Measurements from ENCODE around the gene TTC22. TPM values are rescaled to one million over a fixed set of nuclear protein-coding genes. Genes with fewer than 3 reads are reported as not detected.

Gene TTC22
- total and polyA plus RNA-seq, 2 donors: 1.0 to 2.1 TPM

- H3K27ac ChIP-seq (ENCODE audit: low read depth): no peak overlapping the region
- H3K36me3 ChIP-seq (ENCODE audit: insufficient read depth): no peaks in the 10 kb centered on the region
- 50% methylated on average over 5 of the region's 5 CpGs for WGBS
- DNase-seq (ENCODE audit: extremely low spot score): no peak
- no peaks in the 10 kb centered on the region for H3K4me1 ChIP-seq (ENCODE audit: insufficient read depth)
- no peak overlapping the region for H3K4me3 ChIP-seq (ENCODE audit: low read depth, low read length)
Measured at GRCh38 chr1:54818461-54819194, 17.5 kb upstream of the TTC22 start.

GRCh38 chr1:54816951-54817350 lies 15.8 kb upstream of the TTC22 start:
- H3K36me3 ChIP-seq (ENCODE audit: insufficient read depth): no peaks in the 10 kb centered on the region
- H3K4me1 ChIP-seq (ENCODE audit: insufficient read depth): no peaks in the 10 kb centered on the region
- H3K4me3 ChIP-seq (ENCODE audit: low read depth, low read length): no peak overlapping the region
- WGBS: 88% methylated on average over 13 of the region's 13 CpGs
- no peak overlapping the region for H3K27ac ChIP-seq (ENCODE audit: low read depth)
- no peak for DNase-seq (ENCODE audit: extremely low spot score)

- Histone ChIP-seq H3K4me3 (ENCODE audit: low read depth, low read length) (no peak overlapping the region), H3K27ac (ENCODE audit: low read depth) (no peak overlapping the region), H3K36me3 (ENCODE audit: insufficient read depth) (no peaks in the 10 kb centered on the region), H3K4me1 (ENCODE audit: insufficient read depth) (no peaks in the 10 kb centered on the region)
- DNase-seq (ENCODE audit: extremely low spot score): no peak
- 71% methylated on average over 6 of the region's 6 CpGs for WGBS
Measured at GRCh38 chr1:54816130-54816529, 15.0 kb upstream of the TTC22 start.

- no peak overlapping the region for H3K27ac ChIP-seq (ENCODE audit: low read depth)
- H3K36me3 ChIP-seq (ENCODE audit: insufficient read depth): no peaks in the 10 kb centered on the region
- H3K4me1 ChIP-seq (ENCODE audit: insufficient read depth): no peaks in the 10 kb centered on the region
- no peak overlapping the region for H3K4me3 ChIP-seq (ENCODE audit: low read depth, low read length)
- DNase-seq (ENCODE audit: extremely low spot score): no peak
- WGBS: 87% methylated on average over 7 of the region's 7 CpGs
Measured at GRCh38 chr1:54815086-54815876, 14.2 kb upstream of the TTC22 start.

GRCh38 chr1:54814571-54814970 lies 13.4 kb upstream of the TTC22 start:
- DNase-seq (ENCODE audit: extremely low spot score): no peak
- WGBS: 84% methylated on average over 5 of the region's 5 CpGs
- no peak overlapping the region for H3K4me3 ChIP-seq (ENCODE audit: low read depth, low read length)
- H3K36me3 ChIP-seq (ENCODE audit: insufficient read depth): no peaks in the 10 kb centered on the region
- no peaks in the 10 kb centered on the region for H3K4me1 ChIP-seq (ENCODE audit: insufficient read depth)
- no peak overlapping the region for H3K27ac ChIP-seq (ENCODE audit: low read depth)

- 74% methylated on average over 10 of the region's 10 CpGs for WGBS
- no peak overlapping the region for H3K27ac ChIP-seq (ENCODE audit: low read depth)
- no peak for DNase-seq (ENCODE audit: extremely low spot score)
Measured at GRCh38 chr1:54814126-54814498, 13.0 kb upstream of the TTC22 start.

GRCh38 chr1:54813485-54814125 lies 12.5 kb upstream of the TTC22 start:
- H3K4me1 ChIP-seq (ENCODE audit: insufficient read depth): no peaks in the 10 kb centered on the region
- no peak for DNase-seq (ENCODE audit: extremely low spot score)
- H3K27ac ChIP-seq (ENCODE audit: low read depth): no peak overlapping the region
- H3K4me3 ChIP-seq (ENCODE audit: low read depth, low read length): no peak overlapping the region
- WGBS: 65% methylated on average over 13 of the region's 13 CpGs
- H3K36me3 ChIP-seq (ENCODE audit: insufficient read depth): no peaks in the 10 kb centered on the region

More at GRCh38 chr1:54814126-54814498, 13.0 kb upstream of the TTC22 start:
- no peaks in the 10 kb centered on the region for H3K4me1 ChIP-seq (ENCODE audit: insufficient read depth)
- H3K4me3 ChIP-seq (ENCODE audit: low read depth, low read length): no peak overlapping the region
- H3K36me3 ChIP-seq (ENCODE audit: insufficient read depth): no peaks in the 10 kb centered on the region

GRCh38 chr1:54812801-54813484 lies 11.8 kb upstream of the TTC22 start:
- Histone ChIP-seq H3K27ac (ENCODE audit: low read depth) (no peak overlapping the region), H3K4me3 (ENCODE audit: low read depth, low read length) (no peak overlapping the region), H3K4me1 (ENCODE audit: insufficient read depth) (no peaks in the 10 kb centered on the region), H3K36me3 (ENCODE audit: insufficient read depth) (no peaks in the 10 kb centered on the region)
- 80% methylated on average over 13 of the region's 13 CpGs for WGBS
- no peak for DNase-seq (ENCODE audit: extremely low spot score)

- H3K4me1 ChIP-seq (ENCODE audit: insufficient read depth): no peaks in the 10 kb centered on the region
- no peak for DNase-seq (ENCODE audit: extremely low spot score)
- WGBS: 81% methylated on average over 18 of the region's 18 CpGs
Measured at GRCh38 chr1:54811739-54812655, 10.9 kb upstream of the TTC22 start.

GRCh38 chr1:54811066-54811465 lies 9.9 kb upstream of the TTC22 start:
- H3K36me3 ChIP-seq (ENCODE audit: insufficient read depth): no peaks in the 10 kb centered on the region
- DNase-seq (ENCODE audit: extremely low spot score): no peak
- H3K4me1 ChIP-seq (ENCODE audit: insufficient read depth): no peaks in the 10 kb centered on the region
- no peak overlapping the region for H3K4me3 ChIP-seq (ENCODE audit: low read depth, low read length)
- 87% methylated on average over 5 of the region's 5 CpGs for WGBS
- H3K27ac ChIP-seq (ENCODE audit: low read depth): no peak overlapping the region

More at GRCh38 chr1:54811739-54812655, 10.9 kb upstream of the TTC22 start:
- Histone ChIP-seq H3K27ac (ENCODE audit: low read depth) (no peak overlapping the region), H3K4me3 (ENCODE audit: low read depth, low read length) (no peak overlapping the region), H3K36me3 (ENCODE audit: insufficient read depth) (no peaks in the 10 kb centered on the region)

- Histone ChIP-seq H3K4me3 (ENCODE audit: low read depth, low read length) (no peak overlapping the region), H3K27ac (ENCODE audit: low read depth) (no peak overlapping the region), H3K36me3 (ENCODE audit: insufficient read depth) (no peaks in the 10 kb centered on the region), H3K4me1 (ENCODE audit: insufficient read depth) (no peaks in the 10 kb centered on the region)
- no peak for DNase-seq (ENCODE audit: extremely low spot score)
- 35% methylated on average over 13 of the region's 13 CpGs for WGBS
Measured at GRCh38 chr1:54810153-54810942, 9.2 kb upstream of the TTC22 start.

- H3K4me3 ChIP-seq (ENCODE audit: low read depth, low read length): no peak overlapping the region
- no peak for DNase-seq (ENCODE audit: extremely low spot score)
- H3K4me1 ChIP-seq (ENCODE audit: insufficient read depth): no peaks in the 10 kb centered on the region
- H3K27ac ChIP-seq (ENCODE audit: low read depth): no peak overlapping the region
- 56% methylated on average over 3 of the region's 3 CpGs for WGBS
- H3K36me3 ChIP-seq (ENCODE audit: insufficient read depth): no peaks in the 10 kb centered on the region
Measured at GRCh38 chr1:54809496-54810074, 8.5 kb upstream of the TTC22 start.
